Measurements from ENCODE around the gene A2M. TPM values are rescaled to one million over a fixed set of nuclear protein-coding genes. Genes with fewer than 3 reads are reported as not detected.

The A2M gene
- total and polyA plus RNA-seq, 2 of the 13 experiments (the other 11 are each of a cell fraction or from before 2014, with no cell fraction given) = 2,807 to 6,551 TPM

DNA sequence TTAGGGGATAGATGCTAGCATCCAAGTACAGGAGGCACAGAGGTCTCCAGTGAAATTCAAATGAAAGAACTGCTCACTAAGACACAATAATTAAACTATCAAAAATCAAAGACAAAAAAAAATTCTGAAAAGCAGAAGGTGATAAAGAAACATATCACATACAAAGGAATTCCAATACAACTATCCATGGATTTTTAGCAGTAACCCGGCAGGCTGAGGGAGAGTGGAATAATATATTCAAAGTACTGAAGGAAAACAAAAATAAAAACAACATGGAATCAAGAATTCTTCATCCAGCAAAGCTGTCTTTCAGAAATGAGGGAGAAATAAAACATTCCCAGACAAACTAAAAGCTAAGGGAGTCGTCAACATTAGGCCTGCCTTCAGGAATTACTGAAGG, 31.9 kb downstream of the A2M start (continued):
- TF ChIP-seq, protein P1, sequence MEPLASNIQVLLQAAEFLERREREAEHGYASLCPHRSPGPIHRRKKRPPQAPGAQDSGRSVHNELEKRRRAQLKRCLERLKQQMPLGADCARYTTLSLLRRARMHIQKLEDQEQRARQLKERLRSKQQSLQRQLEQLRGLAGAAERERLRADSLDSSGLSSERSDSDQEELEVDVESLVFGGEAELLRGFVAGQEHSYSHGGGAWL (CRISPR knock-in tag; IDR thresholded peaks at IDR 0.05) = no peak

DNA sequence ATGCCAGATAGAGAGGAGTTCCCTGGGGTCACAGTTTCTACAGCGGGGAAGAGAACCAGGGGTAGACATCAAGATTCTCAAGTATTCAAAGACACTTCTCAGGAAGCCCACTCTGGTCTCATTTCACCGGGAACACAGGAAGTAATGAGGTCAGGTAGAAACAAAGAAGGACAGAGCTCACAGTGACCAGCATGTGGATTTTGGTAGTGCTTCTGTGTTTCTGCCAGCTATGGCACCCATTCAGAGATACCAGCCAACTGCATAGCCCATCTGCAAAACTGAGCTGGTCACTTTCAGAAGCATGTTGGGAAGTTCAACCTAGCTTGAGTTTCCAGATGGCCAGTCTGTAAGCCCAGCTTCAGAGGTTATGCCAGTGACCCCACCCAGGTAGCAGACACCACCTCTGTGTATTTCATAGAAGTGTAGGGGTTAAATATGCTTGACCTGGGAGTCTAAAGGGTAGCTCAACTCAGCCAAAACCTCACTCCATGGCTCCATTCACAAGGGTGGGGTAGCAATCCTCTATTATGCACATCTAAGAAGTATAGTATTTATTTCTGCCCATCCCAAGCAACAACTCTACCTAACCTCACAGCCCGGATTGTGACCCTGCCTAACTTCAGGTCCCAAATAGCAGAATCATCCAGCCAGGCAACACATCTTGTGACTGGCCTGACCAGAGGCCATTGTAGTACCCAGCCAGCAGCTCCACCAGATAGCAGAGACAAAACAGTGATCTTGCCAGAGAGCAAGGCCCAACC, 33.9 kb downstream of the A2M start:
- Histone ChIP-seq H3K4me2 (ENCODE audit: low read depth, low read length) (0 out of 2 replicates have a peak overlapping the region, but pooled peaks have one; percentile 30), H3K36me3 (replicated peaks in 1 of 2; ENCODE audit: control insufficient read depth in 1 of 2, insufficient read depth in 2 of 2, low read length in 2 of 2) (peaks cover 21 to 94% of the 10 kb centered on the region in 2 experiments), H3K9me3 (ENCODE audit: low read length) (no peaks in the 10 kb centered on the region), H3K4me3 (replicated peaks in 1 of 3; ENCODE audit: insufficient read depth in 1 of 3, low read depth in 2 of 3, low read length in 3 of 3) (no peak overlapping the region), H3K4me1 (ENCODE audit: insufficient read depth, low read length) (peaks cover 40% of the 10 kb centered on the region), H2AFZ (ENCODE audit: low read length) (no peak overlapping the region), H3K79me2 (ENCODE audit: insufficient read depth, low read length) (peaks cover 41% of the 10 kb centered on the region), H3K27me3 (ENCODE audit: control insufficient read depth in 1 of 2, insufficient read depth in 2 of 2, low read length in 2 of 2) (no peaks in the 10 kb centered on the region), H3K27ac (ENCODE audit: extremely low read length, insufficient read depth, low read length) (no peak overlapping the region), H3K9ac (ENCODE audit: insufficient read depth, low read depth, low read length) (no peak overlapping the region), H4K20me1 (ENCODE audit: insufficient read depth, low read length) (peaks cover 66% of the 10 kb centered on the region)
- no peak for DNase-seq (ENCODE audit: low spot score)
- TF ChIP-seq RBFOX2 (IDR thresholded peaks at IDR 0.05; ENCODE audit: low read depth, low read length) = peak; percentile 79
- TF ChIP-seq POLR2G (IDR thresholded peaks at IDR 0.05; ENCODE audit: low read depth, low read length) = peak; percentile 73
- peak; percentile 71 for TF ChIP-seq AGO2 (optimal IDR thresholded peaks at IDR 0.05; ENCODE audit: low read depth, low read length)
- peak; percentile 52; the same call in 1 of the 2 replicates for TF ChIP-seq ZNF556 (CRISPR knock-in tag; IDR thresholded peaks at IDR 0.05; ENCODE audit: borderline replicate concordance)
- TF ChIP-seq MBD4 (IDR thresholded peaks at IDR 0.05; ENCODE audit: borderline replicate concordance, low read length) = peak; percentile 58; the same call in 1 of the 2 replicates
- TF ChIP-seq SP140L (CRISPR knock-in tag; IDR thresholded peaks at IDR 0.05; ENCODE audit: borderline replicate concordance) = no peak
- no peak for TF ChIP-seq SIX4 (CRISPR knock-in tag; IDR thresholded peaks at IDR 0.05)
- TF ChIP-seq POLR2A (IDR thresholded peaks at IDR 0.05; ENCODE audit: insufficient read depth in 1 of 2, low read depth in 2 of 2, low read length in 2 of 2) = peak; percentile 26 to 57; a peak in 3 of 4 replicates
- 0 out of 2 replicates have a peak, but pooled peaks have one; percentile 41 for TF ChIP-seq ZNF782 (CRISPR knock-in tag; IDR thresholded peaks at IDR 0.05; ENCODE audit: borderline replicate concordance)
- peak; percentile 74; the same call in 1 of the 2 replicates for TF ChIP-seq PAF1 (CRISPR knock-in tag; IDR thresholded peaks at IDR 0.05)
- no peak for TF ChIP-seq ZNF44 (CRISPR knock-in tag; IDR thresholded peaks at IDR 0.05)
- TF ChIP-seq AKAP8 (CRISPR knock-in tag; IDR thresholded peaks at IDR 0.05) = no peak
- peak; percentile 99 for TF ChIP-seq RBM22 (optimal IDR thresholded peaks at IDR 0.05; ENCODE audit: low read length)
- CTCF ChIA-PET (ENCODE audit: low intra/inter-chr PET ratio, low total read pairs) = no interaction called here
- intact Hi-C loops (cut with micrococcal nuclease; ENCODE audit: unreplicated experiment) (no loop called here), in situ Hi-C loops (cut with HindIII; ENCODE audit: extremely low pct_ligation_motif_present, low pct_unique_long_range_greater_than_20kb) (no loop called here)
- peak; percentile 40 for ATAC-seq
- POLR2A ChIA-PET = interaction anchor here (1.0 to 1.3 kb wide), 5 partner anchors 9 to 32 kb away, joined by 3 read pairs; no protein-coding TSS in a partner anchor
- no TSS peak for BruUV-seq (replicated peaks)
- WGBS (ENCODE audit: low lambda C conversion rate) = 100% methylated on average over 3 of the region's 3 CpGs
- no peak for FAIRE-seq

Measured in HepG2 (cell line).